Endometrial microvascular endothelial cells (primary cell): ENCODE data around the gene FNIP1. TPM values are rescaled to one million over a fixed set of nuclear protein-coding genes. Genes with fewer than 3 reads are reported as not detected.
"Not testable (repeated sequence)": the region's sequence is repeated elsewhere in the genome, so short reads cannot be mapped to it uniquely, and the experiment has no call there.

Experiments
- in situ Hi-C: cut with HindIII; loops from 2 replicates; pipeline ENCODE4 v1.10.0; 2017; ENCODE audit warnings: low sequenced_read_pairs, low pct_unique_long_range_greater_than_20kb; ENCODE audit errors: inconsistent ontology term
- total RNA-seq: library from RNA; depleted of rRNA; stranded (reverse); fragments of >200 nt; gene quantifications from one replicate; pipeline ENCODE4 v1.2.3, GENCODE V29; 2015; ENCODE audit errors: inconsistent ontology term

Gene FNIP1
- total RNA-seq, 1 donor from 2014 or later = 21.8 TPM

DNA sequence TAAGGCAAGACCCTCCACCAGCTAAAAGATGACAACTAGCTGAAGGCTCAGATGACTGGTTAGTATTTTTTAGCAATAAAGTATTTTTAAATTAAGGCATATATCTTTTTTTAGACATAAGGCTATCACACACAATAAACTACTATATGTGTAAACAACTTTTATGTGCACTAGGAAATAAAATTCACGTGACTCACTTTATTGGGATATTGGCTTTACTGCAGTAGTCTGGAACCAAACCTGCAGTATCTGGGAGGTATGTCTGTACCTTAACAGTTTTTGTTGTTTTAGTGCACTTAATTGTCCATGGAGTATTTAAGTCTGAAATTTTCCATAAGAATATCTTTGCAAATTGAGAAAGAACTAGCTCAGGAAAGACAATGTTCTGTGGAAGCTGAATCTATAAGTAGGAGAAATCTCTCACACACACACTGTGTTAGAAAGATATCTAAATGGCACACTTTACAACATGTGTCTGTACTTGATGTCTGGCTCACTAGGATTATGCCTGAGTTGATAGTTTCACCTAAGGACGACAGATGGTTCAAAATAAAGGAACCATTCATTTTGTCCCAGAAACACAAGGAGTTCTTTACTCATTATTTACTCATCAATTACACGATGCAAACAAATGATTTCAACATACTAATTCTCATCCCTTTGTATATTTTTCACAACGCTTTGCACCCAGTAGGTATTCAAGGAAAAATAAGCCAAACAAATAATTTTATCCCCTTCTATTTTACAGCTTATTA, 166.4 kb downstream of the FNIP1 start:
- in situ Hi-C loops = no loop called here

DNA sequence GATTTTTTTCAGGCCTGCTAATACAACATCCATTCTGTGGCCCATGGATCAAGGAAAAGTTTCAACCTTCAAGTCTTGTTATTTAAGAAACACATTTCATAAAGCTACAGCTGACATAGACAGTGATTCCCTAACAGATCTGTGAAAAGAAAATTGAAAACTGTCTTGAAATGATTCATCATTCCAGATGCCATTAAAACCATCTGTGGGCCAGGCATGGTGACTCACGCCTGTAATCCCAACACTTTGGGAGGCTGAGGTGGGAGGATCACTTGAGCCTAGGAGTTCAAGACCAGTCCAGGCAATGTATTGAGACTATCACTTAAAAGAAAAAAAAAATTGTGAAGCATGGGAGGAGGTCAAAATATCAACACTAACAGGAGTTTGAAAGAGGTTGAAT, 167.8 kb downstream of the FNIP1 start:
- in situ Hi-C loops = no loop called here

DNA sequence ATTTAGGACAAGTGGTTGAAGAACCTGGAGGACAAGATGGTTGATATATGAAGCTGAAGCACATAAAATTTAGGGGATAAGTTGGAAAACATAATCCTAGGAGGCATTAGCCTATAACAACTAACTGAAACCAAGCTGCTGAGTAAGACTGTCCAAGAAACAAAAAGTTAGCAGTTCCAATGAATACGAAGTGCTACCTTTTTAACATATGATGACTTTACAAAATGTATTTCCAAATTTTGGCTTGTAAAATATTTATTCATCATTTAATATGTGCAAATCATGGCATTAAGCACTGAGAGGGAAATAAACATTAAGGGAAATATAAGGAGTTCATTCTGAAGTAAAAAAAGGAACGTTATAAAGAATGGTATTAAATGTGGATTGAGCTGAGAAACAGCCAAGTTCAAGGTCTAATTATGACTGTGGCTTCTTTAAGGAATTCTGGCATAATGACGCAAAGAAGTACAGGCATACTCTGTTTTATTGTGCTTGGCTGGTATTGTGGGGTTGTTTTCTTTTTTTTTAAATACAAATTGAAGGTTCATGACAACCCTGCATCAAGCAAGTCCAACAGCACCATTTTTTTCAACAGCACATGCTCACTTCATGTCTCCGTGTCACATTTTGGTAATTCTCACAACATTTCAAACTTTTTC, 169.5 kb downstream of the FNIP1 start:
- in situ Hi-C loops = no loop called here

- in situ Hi-C loops = no loop called here
These were observed 174.2 kb downstream of the FNIP1 start for GRCh38 chr5:131622633-131623032.

GRCh38 chr5:131621164-131621563, 175.7 kb downstream of the FNIP1 start:
- in situ Hi-C loops = not testable (repeated sequence)

- in situ Hi-C loops = no loop called here
These were observed 177.7 kb downstream of the FNIP1 start for GRCh38 chr5:131619102-131619501.

DNA sequence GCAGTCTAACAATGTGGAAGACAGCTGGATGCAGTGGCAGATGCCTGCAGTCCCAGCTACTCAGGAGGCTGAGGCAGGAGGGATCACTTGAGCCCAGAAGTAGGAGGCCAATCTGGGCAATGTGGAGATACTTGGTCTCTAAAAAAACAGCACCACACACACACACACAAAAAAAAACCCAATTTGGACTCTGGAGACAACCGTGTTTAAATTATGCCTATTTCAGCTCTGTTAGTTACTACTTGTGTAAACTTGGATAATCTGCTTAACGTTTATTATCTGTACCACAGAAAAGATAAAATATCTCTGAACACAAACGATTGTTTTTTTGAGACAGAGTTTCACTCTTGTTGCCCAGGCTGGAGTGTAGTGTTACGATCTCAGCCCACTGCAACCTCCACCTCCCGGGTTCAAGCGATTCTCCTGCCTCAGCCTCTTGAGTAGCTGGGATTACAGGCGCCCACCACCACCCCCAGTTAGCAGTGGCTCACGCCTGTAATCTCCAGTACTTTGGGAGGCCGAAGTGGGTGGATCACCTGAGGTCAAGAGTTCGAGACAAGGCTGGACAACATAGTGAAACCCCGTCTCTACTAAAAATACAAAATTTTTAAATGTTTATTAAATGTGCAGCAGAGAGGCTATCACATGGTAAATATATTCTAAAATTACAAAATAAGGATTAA, 179.5 kb downstream of the FNIP1 start:
- in situ Hi-C loops = no loop called here

GRCh38 chr5:131615957-131616356, 180.9 kb downstream of the FNIP1 start:
- in situ Hi-C loops = no loop called here

GRCh38 chr5:131613423-131613822, 183.4 kb downstream of the FNIP1 start:
- in situ Hi-C loops = no loop called here

DNA sequence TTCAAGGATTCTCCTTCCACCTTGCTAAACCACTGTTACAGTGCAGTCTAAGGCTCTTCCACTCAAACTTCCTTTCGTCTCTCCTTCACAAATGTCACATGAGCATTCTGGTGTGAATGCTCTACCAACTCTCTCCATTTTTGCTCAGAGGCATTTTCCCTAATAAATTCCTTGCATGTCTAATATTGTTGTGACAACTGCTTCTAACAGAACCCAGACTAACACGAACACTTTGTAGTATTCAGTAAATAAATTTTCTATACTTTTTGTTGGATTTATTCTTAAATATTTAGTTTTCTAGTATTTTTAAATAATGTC, 185.8 kb downstream of the FNIP1 start:
- in situ Hi-C loops = no loop called here

DNA sequence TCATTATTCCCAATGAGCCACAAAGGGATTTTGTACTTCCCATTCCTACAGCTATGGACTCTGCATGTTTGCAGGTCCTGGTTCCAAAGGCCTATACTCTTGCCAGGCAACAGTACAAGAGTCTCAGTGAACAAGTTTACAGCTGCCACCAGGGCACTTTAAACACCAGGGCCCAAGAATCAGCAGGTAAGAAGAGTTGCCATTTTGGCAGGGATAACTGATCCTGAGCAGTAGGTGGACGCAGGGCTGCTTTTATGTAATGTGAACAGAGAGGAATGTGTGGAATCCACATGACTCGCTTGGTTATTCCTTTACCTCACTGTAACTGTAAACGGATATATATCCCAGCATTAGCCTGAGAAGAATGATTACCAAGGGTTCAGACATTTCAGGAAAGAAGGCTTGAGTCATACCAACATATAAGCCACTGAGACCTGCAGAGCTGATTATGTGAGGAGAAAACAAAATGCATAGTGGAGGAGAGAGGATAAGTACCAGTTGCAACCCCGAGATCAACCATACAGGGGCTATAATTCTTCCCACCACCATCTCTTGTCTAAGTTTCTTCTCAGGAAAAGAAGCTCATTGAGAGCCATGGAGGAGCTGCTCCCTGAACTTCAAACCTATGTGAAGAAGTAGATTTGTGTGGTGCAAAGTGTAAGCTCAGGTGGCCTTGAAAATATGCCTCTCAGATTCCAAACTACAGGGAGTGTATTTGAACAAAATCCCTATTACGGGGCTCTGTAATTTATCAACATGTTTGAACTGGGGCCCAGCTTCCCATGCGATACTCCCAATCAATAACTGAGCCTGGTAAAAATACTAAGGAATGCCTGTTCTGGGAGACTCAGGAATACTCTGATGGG, 186.4 kb downstream of the FNIP1 start:
- in situ Hi-C loops = no loop called here

- in situ Hi-C loops = no loop called here
These were observed 187.0 kb downstream of the FNIP1 start for GRCh38 chr5:131609774-131610173.

GRCh38 chr5:131608597-131608996, 188.2 kb downstream of the FNIP1 start:
- in situ Hi-C loops = no loop called here

GRCh38 chr5:131607903-131608540, 188.8 kb downstream of the FNIP1 start:
- in situ Hi-C loops = no loop called here

GRCh38 chr5:131607418-131607817, 189.4 kb downstream of the FNIP1 start:
- in situ Hi-C loops = no loop called here

DNA sequence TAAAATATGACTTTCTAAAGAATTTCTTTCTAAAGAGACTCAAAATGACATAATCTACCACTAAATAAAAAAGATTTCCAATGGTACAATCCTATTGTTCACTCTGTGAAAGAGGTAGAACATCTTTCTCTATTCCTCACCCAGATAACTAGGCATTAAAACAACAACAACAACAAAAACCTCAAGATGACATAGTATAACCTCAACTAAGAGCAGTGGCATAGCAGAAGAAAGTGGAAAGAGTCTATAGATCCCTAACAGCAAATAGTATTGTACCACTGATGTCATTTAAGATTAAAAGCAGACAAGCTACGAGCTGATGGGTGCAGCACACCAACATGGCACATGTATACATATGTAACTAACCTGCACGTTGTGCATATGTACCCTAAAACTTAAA, 191.7 kb downstream of the FNIP1 start:
- in situ Hi-C loops = no loop called here

DNA sequence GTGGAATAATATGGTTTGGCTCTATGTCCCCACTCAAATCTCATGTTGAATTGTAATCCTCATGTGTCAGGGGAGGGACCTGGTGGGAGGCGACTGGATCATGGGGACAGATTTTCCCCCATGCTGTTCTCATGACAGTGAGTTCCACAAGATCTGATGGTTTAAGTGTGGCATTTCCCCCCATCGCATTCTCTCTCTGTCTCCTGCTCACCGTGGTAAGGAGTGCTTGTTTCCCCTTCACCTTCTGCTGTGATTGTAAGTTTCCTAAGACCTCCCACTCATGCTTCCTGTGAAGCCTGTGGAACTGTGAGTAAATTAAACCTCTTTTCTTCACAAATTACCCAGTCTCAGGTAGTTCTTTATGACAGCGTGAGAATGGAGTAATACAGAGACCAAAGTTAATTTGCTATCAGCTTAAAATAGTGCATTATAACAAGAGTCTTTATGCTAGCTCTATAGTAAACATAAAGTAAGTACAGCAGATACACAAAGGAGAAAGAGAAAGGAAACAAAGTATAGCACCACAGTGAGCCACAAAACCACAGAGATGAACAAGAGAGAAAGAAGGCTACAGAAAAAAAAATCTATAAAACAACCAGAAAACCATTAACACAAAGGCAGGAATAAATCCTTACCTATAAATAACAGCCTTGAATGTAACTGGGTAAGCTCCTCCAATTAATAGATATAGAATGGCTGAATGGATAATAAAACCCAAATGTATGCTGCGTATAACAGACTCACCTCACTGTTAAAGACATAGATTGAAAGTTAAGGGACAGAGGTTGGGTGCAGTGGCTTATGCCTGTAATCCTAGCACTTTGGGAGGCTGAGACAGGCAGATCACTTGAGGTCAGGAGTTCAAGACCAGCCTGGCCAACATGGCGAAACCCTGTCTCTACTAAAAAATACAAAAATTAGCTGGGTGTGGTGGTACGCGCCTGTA, 201.5 kb downstream of the FNIP1 start:
- in situ Hi-C loops = no loop called here

DNA sequence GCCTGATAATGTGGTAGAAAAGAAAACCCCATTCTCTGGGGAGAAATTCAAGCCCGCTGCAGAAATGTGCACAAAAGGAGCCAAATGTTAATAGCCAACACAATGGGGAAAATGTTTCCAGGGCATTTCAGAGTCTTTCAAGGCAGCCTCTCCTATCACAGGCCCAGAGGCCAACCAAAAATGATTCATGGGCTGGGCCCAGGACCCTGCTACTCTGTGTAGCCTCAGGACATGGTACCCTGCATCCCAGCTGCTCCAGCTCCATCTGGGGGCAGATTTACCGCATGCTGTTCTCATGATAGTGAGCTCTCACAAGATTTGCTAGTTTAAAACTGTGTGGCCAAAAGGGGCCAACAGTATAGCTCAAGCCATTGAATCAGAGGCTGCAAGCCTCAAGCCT, 202.9 kb downstream of the FNIP1 start:
- in situ Hi-C loops = no loop called here
